PC-3 (cell line): Measurements from ENCODE around the gene MAB21L1. TPM values are rescaled to one million over a fixed set of nuclear protein-coding genes. Genes with fewer than 3 reads are reported as not detected.

ENCODE experiments used
- ATAC-seq: fragments of 200-7000 bp; cut with Tn5 transposase; 2 replicates; pipeline ENCODE4 v1.9.1; 2020; ENCODE audit warnings: mild to moderate bottlenecking, moderate library complexity
- BruUV-seq: library from RNA; stranded (reverse); fragments of 400-500 nt; replicated peaks from 2 replicates; lab custom pipeline; 2021; lab: Mats Ljungman, UMichigan
- CTCF ChIA-PET: fragments of 300-600 bp; sonication (Branson Sonifier 250); formaldehyde crosslinking; loops from one replicate; lab custom pipeline; 2022; ENCODE audit warnings: antibody characterized with exemption; lab: Charles Lee
- POLR2A ChIA-PET: fragments of 300-600 bp; sonication (Branson Sonifier 250); formaldehyde crosslinking; loops from one replicate; lab custom pipeline; 2022; ENCODE audit warnings: antibody characterized with exemption; ENCODE audit not compliant: unreplicated experiment; lab: Charles Lee
- DNase-seq: peaks from one replicate; pipeline ENCODE4 v3.0.0-alpha.2; 2015
- H2AFZ ChIP-seq: fragments of 300-600 bp; sonication (generic); 2 replicates; pipeline ENCODE4 v1.6.0; 2016; ENCODE audit warnings: antibody characterized with exemption, low read length
- H3F3A ChIP-seq: fragments of 300-600 bp; sonication (generic); one replicate; pipeline ENCODE4 v1.6.0; 2017; ENCODE audit warnings: antibody characterized with exemption, low read length, control low read depth, mild to moderate bottlenecking; ENCODE audit not compliant: unreplicated experiment
- H3K27ac ChIP-seq: fragments of 300-600 bp; sonication (generic); 2 replicates; pipeline ENCODE4 v1.5.1; 2016; ENCODE audit warnings: mild to moderate bottlenecking, low read length
- H3K27me3 ChIP-seq: fragments of 300-600 bp; sonication (generic); 2 replicates; pipeline ENCODE4 v1.6.1; 2016; ENCODE audit warnings: low read length, mixed read lengths
- H3K36me3 ChIP-seq: fragments of 300-600 bp; sonication (generic); 2 replicates; pipeline ENCODE4 v1.6.1; 2016; ENCODE audit warnings: low read depth, mixed run types, low read length, mixed read lengths
- H3K4me1 ChIP-seq: fragments of 300-600 bp; sonication (generic); 2 replicates; pipeline ENCODE4 v1.5.1; 2016; ENCODE audit warnings: low read length; ENCODE audit not compliant: insufficient read depth
- H3K4me2 ChIP-seq: fragments of 300-600 bp; sonication (generic); 2 replicates; pipeline ENCODE4 v1.6.0; 2016; ENCODE audit warnings: low read length
- H3K4me3 ChIP-seq: fragments of 300-600 bp; sonication (generic); 2 replicates; pipeline ENCODE4 v1.5.1; 2016; ENCODE audit warnings: mild to moderate bottlenecking, low read length, mixed read lengths
- H3K79me2 ChIP-seq: fragments of 300-600 bp; sonication (generic); 2 replicates; pipeline ENCODE4 v1.6.1; 2017; ENCODE audit warnings: low read length, mixed read lengths
- H3K9ac ChIP-seq: fragments of 300-600 bp; sonication (generic); 2 replicates; pipeline ENCODE4 v1.6.0; 2016; ENCODE audit warnings: mild to moderate bottlenecking, low read length
- H3K9me2 ChIP-seq: fragments of 300-600 bp; sonication (generic); replicated peaks from 2 replicates; pipeline ENCODE4 v1.6.1; 2016; ENCODE audit warnings: mixed run types, low read length, mixed read lengths
- H3K9me3 ChIP-seq: fragments of 300-600 bp; sonication (generic); 2 replicates; pipeline ENCODE4 v1.6.1; 2016; ENCODE audit warnings: low read length, mixed read lengths
- H4K20me1 ChIP-seq: fragments of 300-600 bp; sonication (generic); 2 replicates; pipeline ENCODE4 v1.6.1; 2016; ENCODE audit warnings: low read length, mixed read lengths
- EZH2 ChIP-seq: fragments of 300-600 bp; sonication (generic); IDR thresholded peaks from one replicate; pipeline ENCODE4 v1.6.1; 2017; ENCODE audit warnings: antibody characterized with exemption, mild to moderate bottlenecking, low read length; ENCODE audit not compliant: unreplicated experiment
- EZH2phosphoT487 ChIP-seq: fragments of 300-600 bp; sonication (generic); IDR thresholded peaks from 2 replicates; pipeline ENCODE4 v1.6.1; 2018; ENCODE audit warnings: mild to moderate bottlenecking, antibody characterized with exemption, low read length, borderline replicate concordance
- intact Hi-C: fragments of 100-400 bp; cut with micrococcal nuclease; formaldehyde crosslinking; loops from 2 replicates; pipeline ENCODE4 v1.9.0; 2023
- total RNA-seq: library from RNA; depleted of rRNA; stranded (reverse); fragments of >200 nt; gene quantifications from 2 replicates; pipeline ENCODE4 v1.2.3, GENCODE V29; 2014
- TF ChIP-seq, protein P1 (sequence below): fragments of 300-600 bp; sonication (generic); conservative IDR thresholded peaks from 2 replicates; pipeline ENCODE4 v1.5.1; 2017; ENCODE audit warnings: antibody characterized with exemption, low read depth, mild to moderate bottlenecking, low read length

The MAB21L1 gene
- total RNA-seq, 1 experiment from 2014 or later, result not detected

DNA sequence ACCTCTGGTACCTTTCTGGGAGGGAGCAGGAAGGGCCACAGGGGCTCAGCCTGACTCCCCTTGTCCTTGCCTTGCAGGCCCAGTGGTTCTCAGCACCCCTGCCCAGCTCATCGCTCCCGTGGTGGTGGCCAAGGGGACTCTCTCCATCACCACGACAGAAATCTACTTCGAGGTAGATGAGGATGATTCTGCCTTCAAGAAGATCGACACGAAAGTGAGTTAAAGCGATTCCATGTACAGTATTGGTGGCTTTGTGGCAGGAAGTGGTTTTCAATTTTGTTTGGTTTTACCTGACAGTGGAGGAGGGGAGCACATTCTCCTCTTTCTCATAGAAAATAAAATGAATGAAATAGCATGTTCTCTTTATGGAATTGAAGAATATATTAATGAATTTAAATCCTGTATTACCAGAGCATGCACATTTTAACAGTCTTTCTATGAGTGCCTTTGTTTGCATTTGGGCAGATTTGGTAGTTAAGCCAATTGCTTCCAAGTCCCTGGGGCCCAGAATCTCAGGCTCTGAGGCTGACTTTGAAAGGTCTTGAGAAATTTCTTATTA, 4.1 kb downstream of the MAB21L1 start:
- TF ChIP-seq EZH2 (no peak), EZH2phosphoT487 (no peak)
- TF ChIP-seq, protein P1, sequence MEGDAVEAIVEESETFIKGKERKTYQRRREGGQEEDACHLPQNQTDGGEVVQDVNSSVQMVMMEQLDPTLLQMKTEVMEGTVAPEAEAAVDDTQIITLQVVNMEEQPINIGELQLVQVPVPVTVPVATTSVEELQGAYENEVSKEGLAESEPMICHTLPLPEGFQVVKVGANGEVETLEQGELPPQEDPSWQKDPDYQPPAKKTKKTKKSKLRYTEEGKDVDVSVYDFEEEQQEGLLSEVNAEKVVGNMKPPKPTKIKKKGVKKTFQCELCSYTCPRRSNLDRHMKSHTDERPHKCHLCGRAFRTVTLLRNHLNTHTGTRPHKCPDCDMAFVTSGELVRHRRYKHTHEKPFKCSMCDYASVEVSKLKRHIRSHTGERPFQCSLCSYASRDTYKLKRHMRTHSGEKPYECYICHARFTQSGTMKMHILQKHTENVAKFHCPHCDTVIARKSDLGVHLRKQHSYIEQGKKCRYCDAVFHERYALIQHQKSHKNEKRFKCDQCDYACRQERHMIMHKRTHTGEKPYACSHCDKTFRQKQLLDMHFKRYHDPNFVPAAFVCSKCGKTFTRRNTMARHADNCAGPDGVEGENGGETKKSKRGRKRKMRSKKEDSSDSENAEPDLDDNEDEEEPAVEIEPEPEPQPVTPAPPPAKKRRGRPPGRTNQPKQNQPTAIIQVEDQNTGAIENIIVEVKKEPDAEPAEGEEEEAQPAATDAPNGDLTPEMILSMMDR, result no peak
- H3F3A ChIP-seq, result no peaks in the 10 kb centered on the region
- CTCF ChIA-PET, result no interaction called here
- no peak overlapping the region for H3K4me3 ChIP-seq
- no peaks in the 10 kb centered on the region for H3K27me3 ChIP-seq
- H3K9me2 ChIP-seq, result no peaks in the 10 kb centered on the region
- ATAC-seq (no peak), DNase-seq (no peak)
- no peaks in the 10 kb centered on the region for H3K4me1 ChIP-seq
- H3K9me3 ChIP-seq, result no peaks in the 10 kb centered on the region
- H3K36me3 ChIP-seq, result no peaks in the 10 kb centered on the region
- no peaks in the 10 kb centered on the region for H3K79me2 ChIP-seq
- no TSS peak for BruUV-seq
- intact Hi-C loops, result no loop called here
- no peak overlapping the region for H3K9ac ChIP-seq
- H3K4me2 ChIP-seq, result no peak overlapping the region
- H2AFZ ChIP-seq, result no peak overlapping the region
- no peak overlapping the region for H3K27ac ChIP-seq
- no peaks in the 10 kb centered on the region for H4K20me1 ChIP-seq
- POLR2A ChIA-PET, result no interaction called here

DNA sequence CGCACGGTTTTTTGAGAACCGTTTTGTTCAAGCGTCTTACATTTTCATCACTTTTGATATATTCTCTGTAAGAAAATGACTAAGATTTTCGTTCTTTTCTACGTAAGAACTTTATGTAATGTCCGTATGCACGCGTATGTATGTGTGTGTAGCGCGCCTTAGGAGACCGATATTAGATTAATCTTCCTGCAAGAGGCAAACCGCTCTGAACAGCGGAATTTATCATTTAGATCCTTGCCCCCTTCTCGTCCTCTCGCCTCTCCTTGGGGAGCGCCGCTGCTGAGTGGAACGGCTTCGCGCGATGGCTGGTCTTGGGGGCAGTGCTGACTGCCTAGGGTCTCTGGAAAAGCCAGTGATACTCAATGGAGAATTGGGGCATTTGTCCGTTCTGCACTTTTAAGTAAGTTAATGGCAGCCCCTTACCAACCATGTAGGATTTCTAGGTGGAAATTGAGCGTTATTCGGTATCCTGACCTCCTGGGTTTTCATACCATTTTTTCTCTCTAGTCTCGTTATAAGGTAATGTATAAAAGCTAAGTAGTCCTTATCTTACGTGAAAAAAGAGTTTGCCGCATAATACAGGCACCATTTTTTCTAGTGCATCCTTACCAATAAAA, 4.7 kb downstream of the MAB21L1 start:
- Histone ChIP-seq H3F3A (no peaks in the 10 kb centered on the region), H3K27ac (no peak overlapping the region), H4K20me1 (no peaks in the 10 kb centered on the region), H3K36me3 (no peaks in the 10 kb centered on the region), H3K9me2 (no peaks in the 10 kb centered on the region), H3K4me2 (no peak overlapping the region), H3K4me1 (no peaks in the 10 kb centered on the region), H3K9ac (no peak overlapping the region), H3K4me3 (no peak overlapping the region), H3K79me2 (no peaks in the 10 kb centered on the region), H2AFZ (no peak overlapping the region), H3K9me3 (no peaks in the 10 kb centered on the region), H3K27me3 (no peaks in the 10 kb centered on the region)
- ATAC-seq, result no peak
- intact Hi-C loops, result no loop called here
- ChIA-PET CTCF (no interaction called here), POLR2A (no interaction called here)
- DNase-seq, result no peak
- no peak for TF ChIP-seq EZH2
- TF ChIP-seq, protein P1, result no peak
- TF ChIP-seq EZH2phosphoT487, result no peak
- BruUV-seq, result no TSS peak
